Dendritic cell treated with granulocyte-macrophage colony-stimulating factor and Interleukin-4, amounts not matched to agents 40 ng/mL and 50 ng/mL, for 4 days (primary cell): ENCODE measurements around the gene TMCC1.
"Not testable (repeated sequence)": the region's sequence is repeated elsewhere in the genome, so short reads cannot be mapped to it uniquely, and the experiment has no call there.

ENCODE experiments used
- H3K27ac Mint-ChIP-seq: one replicate; pipeline ENCODE4 v1.8.0; 2022; ENCODE audit warnings: mild to moderate bottlenecking, mixed read lengths
- H3K27me3 Mint-ChIP-seq: one replicate; pipeline ENCODE4 v1.8.0; 2022; ENCODE audit warnings: mild to moderate bottlenecking, mixed read lengths
- H3K36me3 Mint-ChIP-seq: one replicate; pipeline ENCODE4 v1.8.0; 2022; ENCODE audit warnings: low read depth, mixed read lengths
- H3K4me1 Mint-ChIP-seq: one replicate; pipeline ENCODE4 v1.8.0; 2022; ENCODE audit warnings: low read depth, mixed read lengths
- H3K4me3 Mint-ChIP-seq: one replicate; pipeline ENCODE4 v1.8.0; 2022; ENCODE audit warnings: mild to moderate bottlenecking, moderate library complexity, mixed read lengths
- H3K9me3 Mint-ChIP-seq: one replicate; pipeline ENCODE4 v1.8.0; 2022; ENCODE audit warnings: mixed read lengths
- intact Hi-C: fragments of 100-400 bp; cut with micrococcal nuclease; formaldehyde crosslinking; loops from one replicate; pipeline ENCODE4 v1.15.0; 2022

The TMCC1 gene

GRCh38 chr3:129701161-129701560 is 192.3 kb downstream of the TMCC1 start:
- peaks cover 8% of the 10 kb centered on the region for H3K4me1 Mint-ChIP-seq

GRCh38 chr3:129699612-129700011 is 193.9 kb downstream of the TMCC1 start:
- H3K27me3 Mint-ChIP-seq: no peaks in the 10 kb centered on the region
- H3K9me3 Mint-ChIP-seq: peaks cover 35% of the 10 kb centered on the region
- no peak overlapping the region for H3K4me3 Mint-ChIP-seq
- H3K36me3 Mint-ChIP-seq: peaks cover 18% of the 10 kb centered on the region
- H3K27ac Mint-ChIP-seq: no peak overlapping the region
- peaks cover 8% of the 10 kb centered on the region for H3K4me1 Mint-ChIP-seq
- intact Hi-C loops: no loop called here

More at GRCh38 chr3:129701161-129701560, 192.3 kb downstream of the TMCC1 start:
- Mint-ChIP-seq H3K4me3 (no peak overlapping the region), H3K27ac (no peak overlapping the region), H3K9me3 (peaks cover 22% of the 10 kb centered on the region), H3K36me3 (peaks cover 13% of the 10 kb centered on the region), H3K27me3 (no peaks in the 10 kb centered on the region)
- intact Hi-C loops: no loop called here

- H3K4me3 Mint-ChIP-seq: no peak overlapping the region
- H3K27ac Mint-ChIP-seq: no peak overlapping the region
- H3K27me3 Mint-ChIP-seq: no peaks in the 10 kb centered on the region
- intact Hi-C loops: no loop called here
- peaks cover 8% of the 10 kb centered on the region for H3K4me1 Mint-ChIP-seq
- H3K9me3 Mint-ChIP-seq: peaks cover 35% of the 10 kb centered on the region
- peaks cover 18% of the 10 kb centered on the region for H3K36me3 Mint-ChIP-seq
Measured at GRCh38 chr3:129699199-129699598, 194.3 kb downstream of the TMCC1 start.

- intact Hi-C loops: no loop called here
- Mint-ChIP-seq H3K4me3 (no peak overlapping the region), H3K27ac (no peak overlapping the region), H3K27me3 (no peaks in the 10 kb centered on the region), H3K4me1 (peaks cover 8% of the 10 kb centered on the region), H3K36me3 (peaks cover 18% of the 10 kb centered on the region), H3K9me3 (peaks cover 35% of the 10 kb centered on the region)
Measured at GRCh38 chr3:129697229-129697969, 196.1 kb downstream of the TMCC1 start.

GRCh38 chr3:129696430-129696829 is 197.1 kb downstream of the TMCC1 start:
- H3K27ac Mint-ChIP-seq, H3K27me3 Mint-ChIP-seq, intact Hi-C loops, H3K4me3 Mint-ChIP-seq, H3K4me1 Mint-ChIP-seq: not testable (repeated sequence)
- Mint-ChIP-seq H3K36me3 (peaks cover 18% of the 10 kb centered on the region), H3K9me3 (peaks cover 35% of the 10 kb centered on the region)

GRCh38 chr3:129695230-129695629 is 198.3 kb downstream of the TMCC1 start:
- Mint-ChIP-seq H3K27ac (no peak overlapping the region), H3K4me1 (peaks cover 16% of the 10 kb centered on the region), H3K36me3 (peaks cover 18% of the 10 kb centered on the region), H3K27me3 (no peaks in the 10 kb centered on the region), H3K9me3 (peaks cover 35% of the 10 kb centered on the region), H3K4me3 (no peak overlapping the region)
- intact Hi-C loops: no loop called here

GRCh38 chr3:129694228-129694627 is 199.3 kb downstream of the TMCC1 start:
- Mint-ChIP-seq H3K27ac (no peak overlapping the region), H3K9me3 (peaks cover 35% of the 10 kb centered on the region), H3K4me1 (peaks cover 11% of the 10 kb centered on the region), H3K27me3 (no peaks in the 10 kb centered on the region), H3K4me3 (no peak overlapping the region), H3K36me3 (peaks cover 18% of the 10 kb centered on the region)
- intact Hi-C loops: no loop called here

GRCh38 chr3:129692743-129693142 is 200.8 kb downstream of the TMCC1 start:
- Mint-ChIP-seq H3K27ac (no peak overlapping the region), H3K4me1 (peaks cover 8% of the 10 kb centered on the region), H3K36me3 (peaks cover 14% of the 10 kb centered on the region), H3K27me3 (no peaks in the 10 kb centered on the region), H3K4me3 (no peak overlapping the region), H3K9me3 (peaks cover 29% of the 10 kb centered on the region)
- intact Hi-C loops: no loop called here

GRCh38 chr3:129690963-129691362 is 202.5 kb downstream of the TMCC1 start:
- Mint-ChIP-seq H3K36me3 (peaks cover 3% of the 10 kb centered on the region), H3K4me3 (no peak overlapping the region), H3K9me3 (peaks cover 11% of the 10 kb centered on the region), H3K4me1 (peaks cover 13% of the 10 kb centered on the region), H3K27ac (no peak overlapping the region), H3K27me3 (no peaks in the 10 kb centered on the region)
- intact Hi-C loops: no loop called here

- Mint-ChIP-seq H3K9me3 (peaks cover 6% of the 10 kb centered on the region), H3K27ac (no peak overlapping the region), H3K27me3 (no peaks in the 10 kb centered on the region), H3K36me3 (no peaks in the 10 kb centered on the region), H3K4me3 (no peak overlapping the region), H3K4me1 (peaks cover 13% of the 10 kb centered on the region)
- intact Hi-C loops: no loop called here
Measured at GRCh38 chr3:129690406-129690805, 203.1 kb downstream of the TMCC1 start.

- no peaks in the 10 kb centered on the region for H3K9me3 Mint-ChIP-seq
- H3K27ac Mint-ChIP-seq: no peak overlapping the region
- no peak overlapping the region for H3K4me3 Mint-ChIP-seq
- peaks cover 13% of the 10 kb centered on the region for H3K4me1 Mint-ChIP-seq
- no peaks in the 10 kb centered on the region for H3K27me3 Mint-ChIP-seq
- no peaks in the 10 kb centered on the region for H3K36me3 Mint-ChIP-seq
- intact Hi-C loops: no loop called here
Measured at GRCh38 chr3:129689036-129689435, 204.5 kb downstream of the TMCC1 start.

- no peaks in the 10 kb centered on the region for H3K36me3 Mint-ChIP-seq
- no peaks in the 10 kb centered on the region for H3K27me3 Mint-ChIP-seq
- intact Hi-C loops: no loop called here
- H3K9me3 Mint-ChIP-seq: no peaks in the 10 kb centered on the region
- no peak overlapping the region for H3K27ac Mint-ChIP-seq
- no peak overlapping the region for H3K4me3 Mint-ChIP-seq
- H3K4me1 Mint-ChIP-seq: peaks cover 13% of the 10 kb centered on the region
Measured at GRCh38 chr3:129688271-129688895, 205.1 kb downstream of the TMCC1 start.

- H3K9me3 Mint-ChIP-seq: no peaks in the 10 kb centered on the region
- H3K27ac Mint-ChIP-seq: no peak overlapping the region
- H3K4me1 Mint-ChIP-seq: peaks cover 13% of the 10 kb centered on the region
- intact Hi-C loops: no loop called here
- H3K36me3 Mint-ChIP-seq: no peaks in the 10 kb centered on the region
- no peak overlapping the region for H3K4me3 Mint-ChIP-seq
- no peaks in the 10 kb centered on the region for H3K27me3 Mint-ChIP-seq
Measured at GRCh38 chr3:129687586-129688125, 205.9 kb downstream of the TMCC1 start.

GRCh38 chr3:129686941-129687340 is 206.6 kb downstream of the TMCC1 start:
- Mint-ChIP-seq H3K4me3 (no peak overlapping the region), H3K9me3 (no peaks in the 10 kb centered on the region), H3K27ac (no peak overlapping the region), H3K4me1 (peaks cover 13% of the 10 kb centered on the region), H3K27me3 (no peaks in the 10 kb centered on the region), H3K36me3 (no peaks in the 10 kb centered on the region)
- intact Hi-C loops: no loop called here
